NCI-H1092 treated with DMSO at 0.1 percent for 48 hours (cell line): ENCODE measurements around the gene SV2C.
"Not testable (repeated sequence)": the region's sequence is repeated elsewhere in the genome, so short reads cannot be mapped to it uniquely, and the experiment has no call there.

Source experiments
- DNase-seq: peaks from one replicate; lab custom pipeline; 2025; lab: John Stamatoyannopoulos, UW

Gene SV2C

GRCh38 chr5:76199336-76200318, 116.4 kb downstream of the SV2C start:
- DNase-seq = no peak

- no peak for DNase-seq
These were observed 119.0 kb downstream of the SV2C start for GRCh38 chr5:76202182-76202581.

GRCh38 chr5:76204191-76204590, 121.0 kb downstream of the SV2C start:
- DNase-seq = no peak

- no peak for DNase-seq
These were observed 121.5 kb downstream of the SV2C start for GRCh38 chr5:76204713-76205112.

GRCh38 chr5:76207120-76207519, 123.9 kb downstream of the SV2C start:
- DNase-seq = no peak

GRCh38 chr5:76209297-76209696, 126.1 kb downstream of the SV2C start:
- DNase-seq = no peak

- DNase-seq = no peak
These were observed 127.8 kb downstream of the SV2C start for GRCh38 chr5:76210946-76211345.

- DNase-seq = no peak
These were observed 130.7 kb downstream of the SV2C start for GRCh38 chr5:76213858-76214257.

GRCh38 chr5:76216748-76217147, 133.6 kb downstream of the SV2C start:
- no peak for DNase-seq

GRCh38 chr5:76219636-76220035, 136.5 kb downstream of the SV2C start:
- no peak for DNase-seq

- no peak for DNase-seq
These were observed 138.1 kb downstream of the SV2C start for GRCh38 chr5:76221311-76221710.

- no peak for DNase-seq
These were observed 139.1 kb downstream of the SV2C start for GRCh38 chr5:76222318-76222717.

- DNase-seq = no peak
These were observed 140.5 kb downstream of the SV2C start for GRCh38 chr5:76223696-76224095.

GRCh38 chr5:76224898-76225297, 141.7 kb downstream of the SV2C start:
- DNase-seq = no peak

- no peak for DNase-seq
These were observed 142.2 kb downstream of the SV2C start for GRCh38 chr5:76225336-76225735.

GRCh38 chr5:76229900-76230299, 146.7 kb downstream of the SV2C start:
- no peak for DNase-seq

GRCh38 chr5:76230711-76231285, 147.6 kb downstream of the SV2C start:
- DNase-seq = no peak

GRCh38 chr5:76234665-76235064, 151.5 kb downstream of the SV2C start:
- DNase-seq = no peak

- DNase-seq = no peak
These were observed 153.5 kb downstream of the SV2C start for GRCh38 chr5:76236684-76237083.

GRCh38 chr5:76240336-76240735, 157.2 kb downstream of the SV2C start:
- DNase-seq = no peak

- DNase-seq = not testable (repeated sequence)
These were observed 159.0 kb downstream of the SV2C start for GRCh38 chr5:76242155-76242554.

GRCh38 chr5:76245590-76245989, 162.4 kb downstream of the SV2C start:
- DNase-seq = no peak

GRCh38 chr5:76249621-76250020, 166.4 kb downstream of the SV2C start:
- DNase-seq = no peak
